Neuronal stem cell (in vitro differentiated cells): ENCODE results near the gene LCP2.

ENCODE experiments used
- DNase-seq: peaks from one replicate; pipeline ENCODE4 v3.0.0-alpha.2; 2013; ENCODE audit warnings: low spot score
- H2AFZ ChIP-seq: one replicate; pipeline ENCODE4 v1.6.1; 2013; ENCODE audit warnings: mild to moderate bottlenecking, low read length, inconsistent platforms
- H2AK5ac ChIP-seq: 2 replicates; pipeline ENCODE4 v1.6.1; 2013; ENCODE audit warnings: low read depth, mild to moderate bottlenecking, inconsistent platforms, low read length, moderate library complexity, mixed read lengths
- H2BK120ac ChIP-seq: 2 replicates; pipeline ENCODE4 v1.6.1; 2013; ENCODE audit warnings: low read depth, mild to moderate bottlenecking, inconsistent platforms, low read length, moderate library complexity, mixed read lengths
- H2BK12ac ChIP-seq: one replicate; pipeline ENCODE4 v1.6.1; 2013; ENCODE audit warnings: low read length, inconsistent platforms
- H2BK15ac ChIP-seq: 2 replicates; pipeline ENCODE4 v1.6.1; 2013; ENCODE audit warnings: mild to moderate bottlenecking, low read length, inconsistent platforms, mixed read lengths
- H2BK5ac ChIP-seq: one replicate; pipeline ENCODE4 v1.6.1; 2013; ENCODE audit warnings: inconsistent platforms, mild to moderate bottlenecking, low read length, moderate library complexity
- H3K14ac ChIP-seq: one replicate; pipeline ENCODE4 v1.6.1; 2013; ENCODE audit warnings: low read length, inconsistent platforms
- H3K18ac ChIP-seq: 2 replicates; pipeline ENCODE4 v1.6.1; 2013; ENCODE audit warnings: low read length, inconsistent platforms
- H3K23ac ChIP-seq: 2 replicates; pipeline ENCODE4 v1.6.1; 2013; ENCODE audit warnings: low read depth, mild to moderate bottlenecking, mixed read lengths, low read length, inconsistent platforms; ENCODE audit not compliant: poor library complexity
- H3K27ac ChIP-seq: replicated peaks from 3 replicates; pipeline ENCODE4 v1.5.1; 2013; ENCODE audit warnings: low read length, inconsistent platforms
- H3K27me3 ChIP-seq, 3 experiments: 2 replicates each; pipeline ENCODE4 v1.6.1; 2013; ENCODE audit warnings: low read length in 3 of 3, mild to moderate bottlenecking in 2 of 3, inconsistent platforms in 1 of 3, low read depth in 1 of 3, mixed read lengths in 1 of 3, moderate library complexity in 1 of 3; ENCODE audit not compliant: control insufficient read depth in 3 of 3, insufficient read depth in 3 of 3
- H3K36me3 ChIP-seq, 2 donors: replicated peaks in 1 of 2; 2 replicates each; pipeline ENCODE4 v1.6.1; 2013; ENCODE audit warnings: low read length in 2 of 2; ENCODE audit not compliant: control insufficient read depth in 2 of 2, insufficient read depth in 2 of 2
- H3K4ac ChIP-seq: 2 replicates; pipeline ENCODE4 v1.6.1; 2013; ENCODE audit warnings: inconsistent platforms, mild to moderate bottlenecking, low read length, moderate library complexity
- H3K4me1 ChIP-seq, 2 donors: 1 replicate in 1 of 2; 2 replicates in 1 of 2; pipeline ENCODE4 v1.6.1; 2013; ENCODE audit warnings: low read length in 2 of 2, low read depth in 1 of 2; ENCODE audit not compliant: control insufficient read depth in 2 of 2, insufficient read depth in 1 of 2
- H3K4me2 ChIP-seq: one replicate; pipeline ENCODE4 v1.6.1; 2013; ENCODE audit warnings: mild to moderate bottlenecking, low read length, inconsistent platforms; ENCODE audit not compliant: insufficient read depth, poor library complexity, severe bottlenecking
- H3K4me3 ChIP-seq, 2 donors: 2 replicates each; pipeline ENCODE4 v1.5.1; 2013; ENCODE audit warnings: low read length in 2 of 2, mild to moderate bottlenecking in 2 of 2, inconsistent platforms in 1 of 2, moderate library complexity in 1 of 2
- H3K79me1 ChIP-seq: one replicate; pipeline ENCODE4 v1.6.1; 2013; ENCODE audit warnings: low read depth, mild to moderate bottlenecking, inconsistent platforms, low read length, moderate library complexity
- H3K9ac ChIP-seq: one replicate; pipeline ENCODE4 v1.6.1; 2013; ENCODE audit warnings: mild to moderate bottlenecking, low read depth, low read length, inconsistent platforms; ENCODE audit not compliant: poor library complexity
- H3K9me3 ChIP-seq, 2 donors: replicated peaks in 1 of 2; 2 replicates each; pipeline versions ENCODE3 to v1.6.1; 2013; ENCODE audit warnings: low read length in 2 of 2, mild to moderate bottlenecking in 2 of 2, inconsistent platforms in 1 of 2, low read depth in 1 of 2, mixed read lengths in 1 of 2, moderate library complexity in 1 of 2; ENCODE audit not compliant: control insufficient read depth in 2 of 2, insufficient read depth in 1 of 2
- H4K8ac ChIP-seq: one replicate; pipeline ENCODE4 v1.6.1; 2013; ENCODE audit warnings: low read depth, mild to moderate bottlenecking, inconsistent platforms, low read length, moderate library complexity
- H4K91ac ChIP-seq: one replicate; pipeline ENCODE4 v1.6.1; 2013; ENCODE audit warnings: low read length, low read depth, mild to moderate bottlenecking, inconsistent platforms; ENCODE audit not compliant: poor library complexity
- WGBS, 2 donors: extraction: QIAGEN DNeasy Blood & Tissue Kit; methylation state at CpG; one replicate each; pipeline ENCODE4 v1.1.7; 2013; ENCODE audit warnings: missing lambda C conversion rate in 2 of 2, mixed read lengths in 1 of 2; ENCODE audit not compliant: insufficient read length in 2 of 2, insufficient replicate concordance in 1 of 2; ENCODE audit errors: extremely low coverage in 2 of 2; 5-methylcytosine and 5-hydroxymethylcytosine counted together

The LCP2 gene

DNA sequence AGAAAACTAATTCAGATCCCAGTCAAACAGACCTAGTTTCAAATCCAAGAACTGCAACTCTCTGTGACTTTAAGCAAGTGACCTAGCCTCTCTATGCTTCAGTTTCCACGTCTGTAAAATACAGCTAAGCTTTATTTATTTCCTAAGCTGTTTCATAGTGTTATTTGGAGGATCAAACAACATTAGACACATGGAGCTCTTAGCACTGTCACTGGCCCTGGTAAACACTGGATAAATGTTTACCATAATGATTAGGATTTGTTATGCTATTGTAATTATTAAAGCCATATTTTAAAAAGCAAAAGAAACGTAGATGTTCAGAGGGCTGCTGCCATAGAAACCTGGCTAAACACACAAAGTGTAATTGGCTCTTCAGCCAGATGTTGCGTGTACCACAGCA, 91.4 kb downstream of the LCP2 start:
- no peak overlapping the region for H4K91ac ChIP-seq
- H2AK5ac ChIP-seq, result no peak overlapping the region
- no peak overlapping the region for H3K4ac ChIP-seq
- no peak overlapping the region for H3K9ac ChIP-seq
- no peak overlapping the region for H3K4me3 ChIP-seq
- H4K8ac ChIP-seq, result no peak overlapping the region
- H3K27ac ChIP-seq, result no peak overlapping the region
- H3K18ac ChIP-seq, result no peak overlapping the region
- no peaks in the 10 kb centered on the region for H3K79me1 ChIP-seq
- no peak overlapping the region for H3K4me2 ChIP-seq
- H3K4me1 ChIP-seq, result no peaks in the 10 kb centered on the region
- no peak overlapping the region for H2BK12ac ChIP-seq
- no peak overlapping the region for H3K14ac ChIP-seq
- no peaks in the 10 kb centered on the region for H3K9me3 ChIP-seq
- WGBS, 2 donors, result no CpG with 5 or more reads among the region's 3 CpGs
- no peak overlapping the region for H2AFZ ChIP-seq
- H2BK5ac ChIP-seq, result no peak overlapping the region
- H3K36me3 ChIP-seq, result no peaks in the 10 kb centered on the region
- DNase-seq, result no peak
- H3K27me3 ChIP-seq, result peaks cover 0 to 4% (median 0%) of the 10 kb centered on the region in 3 experiments
- H2BK120ac ChIP-seq, result no peak overlapping the region
- no peak overlapping the region for H2BK15ac ChIP-seq
- no peak overlapping the region for H3K23ac ChIP-seq

DNA sequence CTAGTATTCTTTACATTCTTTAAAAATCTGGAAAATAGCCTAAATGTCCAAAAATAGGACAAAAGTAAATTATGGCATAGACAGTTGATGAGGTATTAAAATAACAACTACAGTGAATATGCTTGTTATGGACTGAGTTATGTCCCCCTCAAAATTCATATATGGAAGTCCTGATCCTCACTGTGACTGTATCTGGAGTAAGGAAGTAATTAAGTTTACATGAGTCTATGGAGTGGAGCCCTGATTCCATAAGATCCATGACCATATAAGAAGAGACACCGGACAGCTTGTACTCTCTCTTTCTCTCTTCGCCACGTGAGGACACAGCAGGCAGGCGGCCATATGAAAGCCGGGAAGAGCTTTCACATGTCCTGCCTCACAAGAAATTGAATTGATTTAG, 93.4 kb downstream of the LCP2 start:
- no peaks in the 10 kb centered on the region for H3K79me1 ChIP-seq
- H3K4me1 ChIP-seq, result no peaks in the 10 kb centered on the region
- H2BK12ac ChIP-seq, result no peak overlapping the region
- H2BK120ac ChIP-seq, result no peak overlapping the region
- H3K18ac ChIP-seq, result no peak overlapping the region
- H3K9ac ChIP-seq, result no peak overlapping the region
- no peak overlapping the region for H3K4me3 ChIP-seq
- no peak overlapping the region for H4K91ac ChIP-seq
- no peak overlapping the region for H3K27ac ChIP-seq
- no peak overlapping the region for H2BK5ac ChIP-seq
- H3K9me3 ChIP-seq, result no peaks in the 10 kb centered on the region
- no peak overlapping the region for H2AFZ ChIP-seq
- no peaks in the 10 kb centered on the region for H3K36me3 ChIP-seq
- WGBS, 2 donors, result no CpG with 5 or more reads among the region's 5 CpGs
- no peak overlapping the region for H2BK15ac ChIP-seq
- no peak overlapping the region for H3K14ac ChIP-seq
- DNase-seq, result no peak
- H2AK5ac ChIP-seq, result no peak overlapping the region
- H3K4ac ChIP-seq, result no peak overlapping the region
- H4K8ac ChIP-seq, result no peak overlapping the region
- H3K4me2 ChIP-seq, result no peak overlapping the region
- peaks cover 0 to 4% (median 2%) of the 10 kb centered on the region in 3 experiments for H3K27me3 ChIP-seq
- H3K23ac ChIP-seq, result no peak overlapping the region

DNA sequence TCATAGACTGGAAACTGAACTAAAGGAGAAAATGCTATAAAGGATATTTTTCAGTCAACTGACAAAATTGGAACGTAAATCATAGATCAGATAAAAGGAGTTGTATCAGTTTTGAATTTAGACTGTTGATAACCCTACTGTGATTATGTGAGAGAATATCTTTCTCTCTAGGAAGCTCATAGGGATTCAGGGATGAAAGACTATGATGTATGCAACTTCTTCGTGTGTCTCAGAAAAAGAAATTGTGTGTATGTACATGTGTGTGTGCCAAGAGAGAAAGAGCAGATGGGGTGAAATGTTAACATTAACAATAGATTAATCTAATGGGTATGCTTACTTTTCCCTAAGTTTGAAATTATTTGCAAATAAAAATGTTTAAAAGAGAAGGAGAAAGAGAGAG, 95.5 kb downstream of the LCP2 start:
- H2AFZ ChIP-seq, result no peak overlapping the region
- no peak overlapping the region for H3K14ac ChIP-seq
- H3K27me3 ChIP-seq, result peaks cover 0 to 4% (median 2%) of the 10 kb centered on the region in 3 experiments
- no peak overlapping the region for H3K4ac ChIP-seq
- H3K23ac ChIP-seq, result no peak overlapping the region
- H4K8ac ChIP-seq, result no peak overlapping the region
- H2AK5ac ChIP-seq, result no peak overlapping the region
- no peak overlapping the region for H3K9ac ChIP-seq
- H2BK5ac ChIP-seq, result no peak overlapping the region
- no peak overlapping the region for H4K91ac ChIP-seq
- no peak overlapping the region for H3K27ac ChIP-seq
- DNase-seq, result no peak
- no peaks in the 10 kb centered on the region for H3K79me1 ChIP-seq
- H3K4me1 ChIP-seq, result no peaks in the 10 kb centered on the region
- H3K4me3 ChIP-seq, result no peak overlapping the region
- H2BK15ac ChIP-seq, result no peak overlapping the region
- H3K18ac ChIP-seq, result no peak overlapping the region
- no CpG with 5 or more reads among the region's 2 CpGs for WGBS, 2 donors
- H2BK12ac ChIP-seq, result no peak overlapping the region
- H3K4me2 ChIP-seq, result no peak overlapping the region
- H3K36me3 ChIP-seq, result no peaks in the 10 kb centered on the region
- H3K9me3 ChIP-seq, result no peaks in the 10 kb centered on the region
- no peak overlapping the region for H2BK120ac ChIP-seq

DNA sequence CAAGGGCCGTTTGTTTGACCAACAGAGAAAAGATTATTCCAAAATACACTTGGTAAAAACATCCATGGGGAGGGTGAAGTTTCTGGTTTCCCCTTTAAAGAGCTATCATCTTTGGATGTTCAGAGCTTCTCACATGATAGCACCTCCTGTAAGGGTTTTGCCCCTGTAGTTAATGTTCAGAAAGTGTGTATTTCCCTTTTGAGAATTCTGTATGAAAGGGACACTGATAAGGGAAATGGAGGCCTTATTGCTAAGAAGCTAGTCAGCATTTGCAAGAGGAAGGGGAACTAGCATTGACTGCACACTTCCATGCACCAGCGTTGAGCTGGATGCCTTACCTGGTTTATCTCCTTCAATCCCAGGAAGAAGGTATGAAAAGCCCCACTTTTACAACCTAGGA, 96.3 kb downstream of the LCP2 start:
- Histone ChIP-seq H3K9ac (no peak overlapping the region), H3K36me3 (no peaks in the 10 kb centered on the region), H4K8ac (no peak overlapping the region), H3K4ac (no peak overlapping the region), H3K23ac (no peak overlapping the region), H2AK5ac (no peak overlapping the region), H3K9me3 (no peaks in the 10 kb centered on the region), H3K27me3 (peaks cover 0 to 2% (median 0%) of the 10 kb centered on the region in 3 experiments), H2BK12ac (no peak overlapping the region), H2BK15ac (no peak overlapping the region), H4K91ac (no peak overlapping the region), H3K79me1 (no peaks in the 10 kb centered on the region), H3K18ac (no peak overlapping the region), H3K14ac (no peak overlapping the region), H2BK120ac (no peak overlapping the region), H2BK5ac (no peak overlapping the region), H2AFZ (no peak overlapping the region), H3K4me3 (no peak overlapping the region), H3K4me2 (no peak overlapping the region), H3K4me1 (peaks cover 0 to under 1% of the 10 kb centered on the region in 2 donors), H3K27ac (no peak overlapping the region)
- WGBS, 2 donors, result no CpG with 5 or more reads among the region's 2 CpGs
- no peak for DNase-seq
